ACC112 (cell line): ENCODE measurements around the gene ADAMTS2.

ENCODE experiments used
- H2AFZ ChIP-seq: fragments of 200-600 bp; sonication (generic); one replicate; pipeline ENCODE4 v1.6.0; 2017; ENCODE audit warnings: antibody characterized with exemption, low read length; ENCODE audit not compliant: unreplicated experiment
- H3K27ac ChIP-seq: fragments of 200-600 bp; sonication (generic); 2 replicates; pipeline ENCODE4 v1.5.1; 2014; ENCODE audit warnings: low read depth, mild to moderate bottlenecking, antibody characterized with exemption, low read length, moderate library complexity
- H3K27me3 ChIP-seq: fragments of 200-600 bp; sonication (generic); 2 replicates; pipeline ENCODE4 v1.6.1; 2014; ENCODE audit warnings: mild to moderate bottlenecking, antibody characterized with exemption, low read length, moderate library complexity, mixed read lengths; ENCODE audit not compliant: insufficient read depth
- H3K36me3 ChIP-seq: fragments of 200-600 bp; sonication (generic); 2 replicates; pipeline ENCODE4 v1.6.1; 2016; ENCODE audit warnings: mild to moderate bottlenecking, antibody characterized with exemption, low read length, moderate library complexity, mixed read lengths; ENCODE audit not compliant: insufficient read depth
- H3K4me1 ChIP-seq: fragments of 200-600 bp; sonication (generic); one replicate; pipeline ENCODE4 v1.6.1; 2016; ENCODE audit warnings: low read length, mixed read lengths; ENCODE audit not compliant: insufficient read depth, unreplicated experiment, control insufficient read depth
- H3K4me3 ChIP-seq: fragments of 200-600 bp; sonication (generic); 2 replicates; pipeline ENCODE4 v1.5.1; 2014; ENCODE audit warnings: mild to moderate bottlenecking, low read depth, low read length
- H3K79me2 ChIP-seq: fragments of 200-600 bp; sonication (generic); one replicate; pipeline ENCODE4 v1.6.0; 2016; ENCODE audit warnings: low read length; ENCODE audit not compliant: control insufficient read depth, unreplicated experiment, insufficient read depth

Gene ADAMTS2

DNA sequence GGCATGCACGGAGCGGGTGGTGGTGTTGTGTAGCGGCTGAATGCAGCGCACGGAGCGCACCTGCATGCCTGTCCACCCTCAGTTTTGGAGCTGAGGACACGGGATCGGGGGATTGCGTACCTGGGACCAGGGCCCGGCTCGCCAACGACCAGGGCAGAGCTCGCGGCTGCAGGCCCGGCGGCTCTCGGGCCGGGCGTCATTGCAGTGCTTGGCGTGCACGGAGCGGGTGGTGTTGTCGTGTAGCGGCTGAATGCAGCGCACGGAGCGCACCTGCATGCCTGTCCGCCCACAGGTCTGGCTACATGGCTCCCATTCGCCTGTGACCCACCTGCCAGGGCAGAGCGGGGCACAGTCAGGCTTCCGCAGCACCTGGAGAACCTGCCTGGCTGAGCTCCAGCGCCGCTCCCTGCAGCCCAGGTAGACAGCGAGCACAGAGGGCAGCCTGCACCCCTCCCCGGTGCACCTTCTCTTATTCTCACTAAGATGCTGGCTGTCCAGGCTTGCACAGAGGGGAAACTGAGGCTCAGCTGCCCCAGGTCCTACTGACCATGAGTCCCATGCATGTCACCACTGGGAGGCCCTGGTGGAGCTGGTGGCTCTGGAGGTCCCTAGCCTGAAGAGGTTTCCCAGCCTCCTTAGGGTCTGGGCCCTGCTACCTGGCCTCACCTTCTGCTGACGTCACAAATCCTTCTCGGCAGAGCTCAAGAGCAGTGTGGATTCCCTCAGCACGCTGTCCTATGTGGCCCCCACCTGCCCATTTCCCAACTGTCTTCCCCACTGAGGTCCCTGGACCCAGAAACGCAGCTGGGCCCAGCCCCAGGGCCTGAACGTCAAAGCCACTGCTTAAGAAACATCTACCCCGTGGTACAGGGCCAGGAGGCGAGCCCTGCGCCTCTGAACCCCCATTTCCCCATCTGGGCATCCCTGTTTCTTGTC lies 220.1 kb downstream of the ADAMTS2 start:
- Histone ChIP-seq H3K79me2 (no peaks in the 10 kb centered on the region), H3K4me3 (no peak overlapping the region), H2AFZ (no peak overlapping the region), H3K27ac (no peak overlapping the region), H3K4me1 (no peaks in the 10 kb centered on the region), H3K27me3 (no peaks in the 10 kb centered on the region), H3K36me3 (peaks cover 28% of the 10 kb centered on the region; the same call in 1 of the 2 replicates)

DNA sequence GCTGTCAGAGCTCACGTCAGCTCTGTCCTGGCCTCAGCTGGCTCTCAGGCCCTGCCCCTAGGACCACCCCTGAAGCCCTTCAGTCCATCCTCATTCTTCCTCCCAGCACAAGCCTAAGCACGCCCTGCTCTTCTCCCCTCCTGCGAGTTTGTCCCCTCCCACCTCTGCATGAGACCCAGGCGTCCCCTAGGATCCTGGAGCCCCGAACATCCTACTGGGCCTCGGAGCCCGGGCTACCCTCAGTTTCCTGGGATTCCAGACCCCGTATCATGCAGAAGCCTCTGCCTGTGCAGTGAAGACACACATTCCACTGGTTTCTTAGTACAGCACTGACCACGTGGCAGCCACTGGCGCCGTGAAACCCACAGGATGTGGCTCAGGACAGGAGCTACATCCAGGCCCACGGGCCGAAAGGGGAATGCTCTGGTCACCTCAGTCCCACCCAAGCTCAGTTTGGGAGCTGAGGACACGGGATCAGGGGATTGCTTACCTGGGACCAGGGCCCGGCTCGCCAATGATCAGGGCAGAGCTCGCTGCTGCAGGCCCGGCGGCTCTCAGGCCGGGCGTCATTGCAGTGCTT lies 220.9 kb downstream of the ADAMTS2 start:
- Histone ChIP-seq H3K27ac (no peak overlapping the region), H3K27me3 (no peaks in the 10 kb centered on the region), H3K4me1 (no peaks in the 10 kb centered on the region), H3K79me2 (no peaks in the 10 kb centered on the region), H2AFZ (no peak overlapping the region), H3K4me3 (no peak overlapping the region), H3K36me3 (peaks cover 28% of the 10 kb centered on the region; the same call in 1 of the 2 replicates)

DNA sequence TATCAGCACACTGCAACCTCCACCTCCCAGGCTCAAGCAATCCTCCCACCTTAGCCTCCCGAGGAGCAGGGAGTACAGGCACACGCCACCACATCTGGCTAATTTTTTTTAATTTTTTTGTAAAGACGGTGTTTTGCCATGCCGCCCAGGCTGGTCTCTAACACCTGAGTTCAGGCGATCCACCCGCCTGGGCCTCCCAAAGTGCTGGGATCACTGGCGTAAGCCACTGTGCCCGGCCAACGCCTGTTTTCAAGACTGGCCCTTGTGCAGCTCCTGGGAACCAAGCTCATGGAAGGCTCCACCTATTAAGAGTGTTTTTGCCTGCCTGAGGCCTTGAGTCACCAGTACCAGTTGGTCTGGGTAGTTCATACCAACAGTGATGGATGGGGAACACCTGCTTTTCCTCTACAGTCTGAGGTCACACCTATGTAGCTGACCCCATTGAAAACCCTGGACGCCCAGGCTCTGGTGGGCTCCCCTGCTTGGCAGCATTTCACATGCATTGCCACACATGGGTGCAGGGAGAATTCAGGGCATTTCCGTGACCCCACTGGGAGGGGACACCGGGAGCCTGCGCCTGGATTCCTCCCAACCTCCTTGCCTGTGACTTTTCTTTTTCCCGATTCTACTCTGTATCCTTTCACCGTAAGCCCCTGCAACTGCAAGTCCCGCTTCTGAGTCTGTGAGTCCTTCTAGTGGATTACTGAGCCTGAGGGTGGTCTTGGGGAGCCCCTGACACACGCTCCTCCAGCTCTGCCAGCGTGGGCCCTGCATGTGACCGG lies 221.6 kb downstream of the ADAMTS2 start:
- no peaks in the 10 kb centered on the region for H3K4me1 ChIP-seq
- no peaks in the 10 kb centered on the region for H3K27me3 ChIP-seq
- H3K79me2 ChIP-seq, result no peaks in the 10 kb centered on the region
- H3K27ac ChIP-seq, result no peak overlapping the region
- no peak overlapping the region for H2AFZ ChIP-seq
- peaks cover 26% of the 10 kb centered on the region; the same call in 1 of the 2 replicates for H3K36me3 ChIP-seq
- H3K4me3 ChIP-seq, result no peak overlapping the region

DNA sequence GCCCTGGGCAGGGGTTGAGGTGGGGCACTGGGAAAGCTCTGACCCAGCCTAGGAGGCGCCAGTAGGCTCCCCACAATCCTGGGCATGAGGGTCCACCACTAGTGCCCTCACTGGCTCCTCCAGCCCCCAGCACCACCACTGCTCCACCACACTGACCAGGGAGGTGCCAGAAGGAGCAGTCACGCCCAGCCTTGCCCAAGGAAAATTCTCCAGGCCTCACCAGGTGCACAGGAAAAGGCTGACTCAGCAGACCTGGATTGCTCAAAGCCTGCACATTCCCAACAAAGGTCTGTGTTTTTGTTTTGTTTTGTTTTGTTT lies 222.2 kb downstream of the ADAMTS2 start:
- no peaks in the 10 kb centered on the region for H3K4me1 ChIP-seq
- no peaks in the 10 kb centered on the region for H3K27me3 ChIP-seq
- H3K4me3 ChIP-seq, result no peak overlapping the region
- no peak overlapping the region for H2AFZ ChIP-seq
- no peaks in the 10 kb centered on the region for H3K79me2 ChIP-seq
- no peak overlapping the region for H3K27ac ChIP-seq
- H3K36me3 ChIP-seq, result peaks cover 29% of the 10 kb centered on the region

DNA sequence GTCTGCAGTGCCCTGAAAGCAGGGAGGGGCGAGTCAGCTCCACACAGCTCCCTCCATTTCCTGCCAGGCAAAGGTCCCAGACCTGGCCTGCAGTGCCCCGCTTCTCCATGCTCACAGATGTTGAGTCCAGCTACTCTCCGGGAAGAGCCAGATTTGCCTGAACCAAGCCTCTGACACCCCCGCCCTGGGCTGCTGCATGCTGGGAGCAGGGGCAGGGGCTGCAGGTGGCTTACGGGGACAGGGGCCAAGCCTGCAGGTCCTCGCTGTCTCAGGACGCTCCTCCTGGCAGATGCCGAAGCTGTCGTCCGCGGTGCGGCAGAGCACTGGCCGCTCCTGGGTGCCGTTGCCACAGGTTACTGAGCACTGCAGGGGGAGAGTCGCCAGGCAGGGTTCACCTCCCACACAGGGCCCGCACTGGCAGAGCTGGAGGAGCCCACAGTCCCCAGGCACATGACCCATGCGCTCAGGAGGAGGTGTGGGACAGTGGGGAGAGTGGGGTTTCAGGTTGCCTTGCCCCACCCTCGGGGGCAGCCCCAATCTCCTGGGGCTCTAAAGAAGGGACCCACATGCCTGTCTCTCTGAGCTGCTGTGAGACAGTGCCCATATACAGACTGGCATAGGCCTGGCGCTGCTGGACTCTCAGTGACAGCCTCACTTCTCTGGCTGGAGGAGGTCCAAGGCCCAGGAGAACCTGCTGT lies 222.7 kb downstream of the ADAMTS2 start:
- H3K79me2 ChIP-seq, result no peaks in the 10 kb centered on the region
- no peak overlapping the region for H3K4me3 ChIP-seq
- no peaks in the 10 kb centered on the region for H3K27me3 ChIP-seq
- peaks cover 30% of the 10 kb centered on the region for H3K36me3 ChIP-seq
- H2AFZ ChIP-seq, result no peak overlapping the region
- no peak overlapping the region for H3K27ac ChIP-seq
- H3K4me1 ChIP-seq, result no peaks in the 10 kb centered on the region

DNA sequence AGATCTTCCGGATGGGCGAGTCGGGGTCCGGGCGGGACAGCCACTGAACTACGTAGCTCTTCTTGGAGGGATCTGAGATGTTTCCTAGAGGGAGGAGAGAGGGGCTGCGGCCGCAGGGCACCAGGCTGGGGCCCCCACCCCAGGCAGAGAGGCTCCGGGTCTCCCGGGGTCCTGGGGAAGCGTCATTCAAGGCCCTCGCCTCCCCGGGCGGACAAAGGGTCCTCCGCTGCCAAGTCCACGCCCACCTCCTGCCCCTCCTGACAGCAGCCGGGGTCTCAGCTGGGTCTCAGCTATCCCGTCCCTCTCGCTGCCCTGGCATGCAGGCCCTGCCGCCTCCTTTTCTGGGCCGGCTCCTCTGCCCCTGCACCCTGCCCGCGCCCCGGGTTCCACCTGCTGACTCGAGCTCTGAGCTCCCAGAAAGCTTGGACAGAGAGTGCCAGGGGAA lies 223.6 kb downstream of the ADAMTS2 start:
- Histone ChIP-seq H3K27ac (no peak overlapping the region), H3K4me1 (no peaks in the 10 kb centered on the region), H3K79me2 (no peaks in the 10 kb centered on the region), H3K27me3 (no peaks in the 10 kb centered on the region), H3K4me3 (no peak overlapping the region), H3K36me3 (peaks cover 30% of the 10 kb centered on the region), H2AFZ (no peak overlapping the region)

DNA sequence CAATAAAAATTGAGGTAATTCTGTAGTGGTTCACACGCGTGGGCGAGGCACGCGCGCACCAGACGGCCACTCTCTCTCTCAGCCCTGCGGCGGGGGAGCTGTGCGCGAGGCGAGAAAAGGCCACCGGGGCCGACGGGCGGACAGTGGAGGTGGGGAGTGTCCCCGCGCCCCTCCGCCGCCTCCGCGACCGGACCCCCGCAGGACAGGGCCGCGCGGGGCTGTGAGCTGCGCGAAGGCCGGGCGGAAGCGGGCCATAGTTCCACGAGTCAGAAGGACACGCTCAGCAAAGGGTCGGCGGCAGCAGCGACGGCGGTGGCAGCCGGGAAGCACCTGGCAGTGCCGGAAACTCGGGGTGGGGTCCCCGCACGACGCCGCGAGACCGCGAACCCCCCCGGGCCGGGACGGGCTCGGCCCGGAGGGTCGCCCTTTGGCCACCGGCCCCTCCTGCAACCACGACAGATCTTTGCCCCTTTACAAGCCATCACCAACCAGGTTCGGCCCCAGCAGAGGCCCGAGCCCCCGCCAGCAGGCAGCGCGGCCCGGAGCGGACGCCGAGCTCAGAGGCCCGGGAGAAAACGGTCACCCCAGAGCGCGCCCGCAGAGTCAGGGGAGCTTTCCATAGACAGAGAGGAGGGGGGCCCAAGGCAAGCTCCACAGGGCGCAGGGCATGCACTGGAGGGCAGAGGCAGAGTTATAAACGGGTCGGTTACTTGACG lies 224.2 kb downstream of the ADAMTS2 start:
- Histone ChIP-seq H3K79me2 (no peaks in the 10 kb centered on the region), H3K36me3 (peaks cover 27% of the 10 kb centered on the region), H2AFZ (no peak overlapping the region), H3K27ac (no peak overlapping the region), H3K4me3 (no peak overlapping the region), H3K27me3 (no peaks in the 10 kb centered on the region), H3K4me1 (no peaks in the 10 kb centered on the region)

DNA sequence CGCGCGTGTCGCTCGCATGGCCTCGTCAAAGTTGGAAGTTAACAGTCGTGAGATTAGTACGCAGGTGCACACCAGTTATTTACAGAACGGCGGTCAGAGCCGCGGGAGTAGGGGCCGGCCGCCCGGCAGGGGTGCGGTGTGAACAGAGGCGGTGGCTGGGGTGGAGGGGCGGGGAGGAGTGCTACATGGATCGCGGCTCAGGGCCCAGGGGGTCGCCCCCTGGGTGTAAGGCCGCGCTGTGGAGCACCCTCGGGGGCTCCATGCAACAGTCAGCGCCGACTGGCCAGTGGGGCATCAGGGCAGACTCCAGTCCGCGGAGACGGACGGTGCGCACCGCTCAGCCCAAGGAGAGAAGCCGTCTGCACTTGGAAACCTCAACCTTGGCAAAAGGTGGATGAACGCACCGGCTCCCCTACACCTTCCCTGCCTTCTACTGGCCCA lies 224.8 kb downstream of the ADAMTS2 start:
- no peaks in the 10 kb centered on the region for H3K4me1 ChIP-seq
- no peaks in the 10 kb centered on the region for H3K79me2 ChIP-seq
- no peak overlapping the region for H3K4me3 ChIP-seq
- peaks cover 24% of the 10 kb centered on the region for H3K36me3 ChIP-seq
- H3K27me3 ChIP-seq, result no peaks in the 10 kb centered on the region
- no peak overlapping the region for H2AFZ ChIP-seq
- no peak overlapping the region for H3K27ac ChIP-seq

DNA sequence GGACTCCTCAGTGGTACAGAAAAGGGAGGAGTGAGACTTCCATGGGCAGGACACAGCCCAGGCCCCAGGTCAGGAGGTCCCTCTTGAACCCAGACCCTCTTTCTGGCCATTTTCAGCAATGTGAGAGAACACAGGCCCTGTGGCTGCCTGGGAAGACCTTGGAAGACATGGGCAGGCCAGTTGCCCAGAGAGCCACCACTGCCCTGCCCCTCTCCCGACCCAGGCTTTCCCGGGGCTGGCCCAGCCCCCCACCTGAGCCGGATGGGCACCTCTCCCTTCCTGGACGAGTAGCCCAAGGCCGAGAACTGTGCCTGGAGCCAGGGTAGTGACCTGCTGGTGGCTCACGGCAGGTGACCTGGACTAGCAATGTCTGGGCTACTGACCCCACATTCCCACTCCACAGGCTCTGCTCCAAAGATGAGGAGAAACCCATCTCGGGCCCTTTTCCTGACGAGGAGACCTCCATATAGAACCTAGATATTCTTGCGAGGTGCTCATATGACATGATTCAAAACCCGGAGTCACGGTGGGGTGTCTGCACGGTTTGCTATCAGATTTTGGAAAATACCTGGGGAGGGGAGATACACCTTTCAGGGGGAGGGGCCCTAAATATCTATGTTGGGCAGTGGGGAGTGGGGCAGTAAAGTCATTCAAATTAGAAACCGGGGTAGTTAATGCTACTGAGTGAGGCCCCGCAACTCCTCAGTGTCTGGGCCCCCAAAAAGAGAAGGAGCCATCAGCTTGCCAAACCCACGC lies 225.7 kb downstream of the ADAMTS2 start:
- Histone ChIP-seq H3K36me3 (peaks cover 24% of the 10 kb centered on the region), H3K27me3 (no peaks in the 10 kb centered on the region), H3K4me1 (no peaks in the 10 kb centered on the region), H3K4me3 (no peak overlapping the region), H3K79me2 (no peaks in the 10 kb centered on the region), H2AFZ (no peak overlapping the region), H3K27ac (no peak overlapping the region)
